H1 (cell line): ENCODE data around the gene S100A14. TPM values are rescaled to one million over a fixed set of nuclear protein-coding genes. Genes with fewer than 3 reads are reported as not detected.

Experiments
- GTF2F1 ChIP-seq: IDR thresholded peaks from 2 replicates; pipeline ENCODE4 v1.6.1; 2012; ENCODE audit warnings: low read depth, low read length, improper control_type of control experiment, borderline replicate concordance
- TCF12 ChIP-seq: IDR thresholded peaks from 2 replicates; pipeline ENCODE4 v1.6.1; 2011; ENCODE audit warnings: low read depth, mild to moderate bottlenecking, low read length
- YY1 ChIP-seq: IDR thresholded peaks from 2 replicates; pipeline ENCODE4 v1.6.1; 2011; ENCODE audit warnings: low read depth, mild to moderate bottlenecking, low read length
- polyA plus RNA-seq, 7 experiments: library from polyadenylated mRNA; depleted of rRNA in 3 of 7; stranded (reverse) in 5 of 7; unstranded in 2 of 7; fragments of >200 nt in 5 of 7; fragments of 200-250 nt in 2 of 7; gene quantifications; 1 replicate in 5 of 7; 2 replicates in 1 of 7; 4 replicates in 1 of 7; pipeline versions ENCODE4 v1.2.1 to v1.2.3, GENCODE V29; 2011 to 2013; ENCODE audit warnings: missing spikeins in 2 of 7, mixed read lengths in 2 of 7
- total RNA-seq: library from RNA; stranded (reverse); fragmentation: NEBNext Ultra II Directional; extraction: Animal tissue kit (Norgen Biotek cat#: 25700); gene quantifications from 2 replicates; pipeline ENCODE4 v1.2.1, GENCODE V29; 2021
- TF ChIP-seq, protein P1 (sequence below): IDR thresholded peaks from 2 replicates; pipeline ENCODE4 v1.6.1; 2012; ENCODE audit warnings: inconsistent platforms
- TF ChIP-seq, protein P2 (sequence below): fragments of 300-600 bp; sonication (generic); IDR thresholded peaks from 2 replicates; pipeline ENCODE4 v1.7.1; 2012; ENCODE audit warnings: low read length, moderate library complexity, mild to moderate bottlenecking, inconsistent platforms; ENCODE audit not compliant: insufficient replicate concordance

Gene S100A14
- total and polyA plus RNA-seq, 2 of the 8 experiments (the other 6 are each of a cell fraction or from before 2014, with no cell fraction given): 1.4 to 5.3 TPM

DNA sequence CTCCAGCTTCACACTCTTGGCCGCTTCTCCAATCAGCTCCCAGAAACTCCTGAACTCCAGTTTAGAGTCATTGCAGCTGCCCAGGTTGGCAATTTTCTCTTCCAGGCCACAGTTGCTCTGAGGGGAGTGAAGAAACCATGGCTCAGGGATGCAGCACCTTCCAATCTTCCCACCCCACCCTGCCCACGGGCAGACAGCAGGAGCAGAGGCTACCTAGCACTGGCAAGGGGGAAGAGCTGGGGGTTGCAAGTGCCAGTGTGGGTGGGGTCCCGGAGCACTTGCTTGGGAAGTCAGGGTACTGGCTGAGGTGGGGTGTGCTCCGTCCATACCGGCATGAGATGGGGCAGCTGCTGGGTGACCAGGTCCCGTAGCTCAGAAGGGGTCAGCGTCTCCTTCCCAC is 1.2 kb downstream of the S100A14 start (continued):
- no peak for TF ChIP-seq GTF2F1
- TF ChIP-seq TCF12: no peak
- TF ChIP-seq, protein P1, sequence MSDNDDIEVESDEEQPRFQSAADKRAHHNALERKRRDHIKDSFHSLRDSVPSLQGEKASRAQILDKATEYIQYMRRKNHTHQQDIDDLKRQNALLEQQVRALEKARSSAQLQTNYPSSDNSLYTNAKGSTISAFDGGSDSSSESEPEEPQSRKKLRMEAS: no peak
- TF ChIP-seq YY1: no peak
- TF ChIP-seq, protein P2, sequence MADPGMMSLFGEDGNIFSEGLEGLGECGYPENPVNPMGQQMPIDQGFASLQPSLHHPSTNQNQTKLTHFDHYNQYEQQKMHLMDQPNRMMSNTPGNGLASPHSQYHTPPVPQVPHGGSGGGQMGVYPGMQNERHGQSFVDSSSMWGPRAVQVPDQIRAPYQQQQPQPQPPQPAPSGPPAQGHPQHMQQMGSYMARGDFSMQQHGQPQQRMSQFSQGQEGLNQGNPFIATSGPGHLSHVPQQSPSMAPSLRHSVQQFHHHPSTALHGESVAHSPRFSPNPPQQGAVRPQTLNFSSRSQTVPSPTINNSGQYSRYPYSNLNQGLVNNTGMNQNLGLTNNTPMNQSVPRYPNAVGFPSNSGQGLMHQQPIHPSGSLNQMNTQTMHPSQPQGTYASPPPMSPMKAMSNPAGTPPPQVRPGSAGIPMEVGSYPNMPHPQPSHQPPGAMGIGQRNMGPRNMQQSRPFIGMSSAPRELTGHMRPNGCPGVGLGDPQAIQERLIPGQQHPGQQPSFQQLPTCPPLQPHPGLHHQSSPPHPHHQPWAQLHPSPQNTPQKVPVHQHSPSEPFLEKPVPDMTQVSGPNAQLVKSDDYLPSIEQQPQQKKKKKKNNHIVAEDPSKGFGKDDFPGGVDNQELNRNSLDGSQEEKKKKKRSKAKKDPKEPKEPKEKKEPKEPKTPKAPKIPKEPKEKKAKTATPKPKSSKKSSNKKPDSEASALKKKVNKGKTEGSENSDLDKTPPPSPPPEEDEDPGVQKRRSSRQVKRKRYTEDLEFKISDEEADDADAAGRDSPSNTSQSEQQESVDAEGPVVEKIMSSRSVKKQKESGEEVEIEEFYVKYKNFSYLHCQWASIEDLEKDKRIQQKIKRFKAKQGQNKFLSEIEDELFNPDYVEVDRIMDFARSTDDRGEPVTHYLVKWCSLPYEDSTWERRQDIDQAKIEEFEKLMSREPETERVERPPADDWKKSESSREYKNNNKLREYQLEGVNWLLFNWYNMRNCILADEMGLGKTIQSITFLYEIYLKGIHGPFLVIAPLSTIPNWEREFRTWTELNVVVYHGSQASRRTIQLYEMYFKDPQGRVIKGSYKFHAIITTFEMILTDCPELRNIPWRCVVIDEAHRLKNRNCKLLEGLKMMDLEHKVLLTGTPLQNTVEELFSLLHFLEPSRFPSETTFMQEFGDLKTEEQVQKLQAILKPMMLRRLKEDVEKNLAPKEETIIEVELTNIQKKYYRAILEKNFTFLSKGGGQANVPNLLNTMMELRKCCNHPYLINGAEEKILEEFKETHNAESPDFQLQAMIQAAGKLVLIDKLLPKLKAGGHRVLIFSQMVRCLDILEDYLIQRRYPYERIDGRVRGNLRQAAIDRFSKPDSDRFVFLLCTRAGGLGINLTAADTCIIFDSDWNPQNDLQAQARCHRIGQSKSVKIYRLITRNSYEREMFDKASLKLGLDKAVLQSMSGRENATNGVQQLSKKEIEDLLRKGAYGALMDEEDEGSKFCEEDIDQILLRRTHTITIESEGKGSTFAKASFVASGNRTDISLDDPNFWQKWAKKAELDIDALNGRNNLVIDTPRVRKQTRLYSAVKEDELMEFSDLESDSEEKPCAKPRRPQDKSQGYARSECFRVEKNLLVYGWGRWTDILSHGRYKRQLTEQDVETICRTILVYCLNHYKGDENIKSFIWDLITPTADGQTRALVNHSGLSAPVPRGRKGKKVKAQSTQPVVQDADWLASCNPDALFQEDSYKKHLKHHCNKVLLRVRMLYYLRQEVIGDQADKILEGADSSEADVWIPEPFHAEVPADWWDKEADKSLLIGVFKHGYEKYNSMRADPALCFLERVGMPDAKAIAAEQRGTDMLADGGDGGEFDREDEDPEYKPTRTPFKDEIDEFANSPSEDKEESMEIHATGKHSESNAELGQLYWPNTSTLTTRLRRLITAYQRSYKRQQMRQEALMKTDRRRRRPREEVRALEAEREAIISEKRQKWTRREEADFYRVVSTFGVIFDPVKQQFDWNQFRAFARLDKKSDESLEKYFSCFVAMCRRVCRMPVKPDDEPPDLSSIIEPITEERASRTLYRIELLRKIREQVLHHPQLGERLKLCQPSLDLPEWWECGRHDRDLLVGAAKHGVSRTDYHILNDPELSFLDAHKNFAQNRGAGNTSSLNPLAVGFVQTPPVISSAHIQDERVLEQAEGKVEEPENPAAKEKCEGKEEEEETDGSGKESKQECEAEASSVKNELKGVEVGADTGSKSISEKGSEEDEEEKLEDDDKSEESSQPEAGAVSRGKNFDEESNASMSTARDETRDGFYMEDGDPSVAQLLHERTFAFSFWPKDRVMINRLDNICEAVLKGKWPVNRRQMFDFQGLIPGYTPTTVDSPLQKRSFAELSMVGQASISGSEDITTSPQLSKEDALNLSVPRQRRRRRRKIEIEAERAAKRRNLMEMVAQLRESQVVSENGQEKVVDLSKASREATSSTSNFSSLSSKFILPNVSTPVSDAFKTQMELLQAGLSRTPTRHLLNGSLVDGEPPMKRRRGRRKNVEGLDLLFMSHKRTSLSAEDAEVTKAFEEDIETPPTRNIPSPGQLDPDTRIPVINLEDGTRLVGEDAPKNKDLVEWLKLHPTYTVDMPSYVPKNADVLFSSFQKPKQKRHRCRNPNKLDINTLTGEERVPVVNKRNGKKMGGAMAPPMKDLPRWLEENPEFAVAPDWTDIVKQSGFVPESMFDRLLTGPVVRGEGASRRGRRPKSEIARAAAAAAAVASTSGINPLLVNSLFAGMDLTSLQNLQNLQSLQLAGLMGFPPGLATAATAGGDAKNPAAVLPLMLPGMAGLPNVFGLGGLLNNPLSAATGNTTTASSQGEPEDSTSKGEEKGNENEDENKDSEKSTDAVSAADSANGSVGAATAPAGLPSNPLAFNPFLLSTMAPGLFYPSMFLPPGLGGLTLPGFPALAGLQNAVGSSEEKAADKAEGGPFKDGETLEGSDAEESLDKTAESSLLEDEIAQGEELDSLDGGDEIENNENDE: no peak
